Stimulated activated CD4-positive, alpha-beta T cell treated with anti-CD3 and anti-CD28 coated beads, Interleukin-15, amount 100 ng/mL, for 1 hour (primary cell): Measurements from ENCODE around the gene KCNMA1.
"Not testable (repeated sequence)": the region's sequence is repeated elsewhere in the genome, so short reads cannot be mapped to it uniquely, and the experiment has no call there.

Source experiments
- DNase-seq, 2 donors: peaks; one replicate each; pipeline ENCODE4 v3.0.0-alpha.2; 2020; ENCODE audit warnings: low read depth in 1 of 2, low spot score in 1 of 2

Gene KCNMA1

DNA sequence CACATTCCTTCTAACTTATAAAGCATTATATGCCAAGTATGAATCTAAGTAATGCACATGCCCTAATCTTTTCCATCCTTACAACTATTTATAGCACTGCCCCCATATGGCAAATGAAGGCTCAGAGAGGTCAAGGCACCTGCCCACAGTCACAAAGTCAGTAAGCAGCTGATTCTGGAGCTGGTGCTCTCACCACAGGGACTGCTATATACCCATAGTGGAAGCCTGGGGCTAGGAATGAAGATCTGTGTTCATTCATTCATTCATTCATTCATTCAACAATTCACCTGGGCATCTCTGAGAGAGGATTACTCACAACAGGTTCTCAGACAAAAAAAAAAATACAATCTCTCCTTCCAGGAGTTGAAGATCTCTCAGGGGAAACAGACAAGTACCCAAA, 213.4 kb downstream of the KCNMA1 start:
- DNase-seq = no peak

DNA sequence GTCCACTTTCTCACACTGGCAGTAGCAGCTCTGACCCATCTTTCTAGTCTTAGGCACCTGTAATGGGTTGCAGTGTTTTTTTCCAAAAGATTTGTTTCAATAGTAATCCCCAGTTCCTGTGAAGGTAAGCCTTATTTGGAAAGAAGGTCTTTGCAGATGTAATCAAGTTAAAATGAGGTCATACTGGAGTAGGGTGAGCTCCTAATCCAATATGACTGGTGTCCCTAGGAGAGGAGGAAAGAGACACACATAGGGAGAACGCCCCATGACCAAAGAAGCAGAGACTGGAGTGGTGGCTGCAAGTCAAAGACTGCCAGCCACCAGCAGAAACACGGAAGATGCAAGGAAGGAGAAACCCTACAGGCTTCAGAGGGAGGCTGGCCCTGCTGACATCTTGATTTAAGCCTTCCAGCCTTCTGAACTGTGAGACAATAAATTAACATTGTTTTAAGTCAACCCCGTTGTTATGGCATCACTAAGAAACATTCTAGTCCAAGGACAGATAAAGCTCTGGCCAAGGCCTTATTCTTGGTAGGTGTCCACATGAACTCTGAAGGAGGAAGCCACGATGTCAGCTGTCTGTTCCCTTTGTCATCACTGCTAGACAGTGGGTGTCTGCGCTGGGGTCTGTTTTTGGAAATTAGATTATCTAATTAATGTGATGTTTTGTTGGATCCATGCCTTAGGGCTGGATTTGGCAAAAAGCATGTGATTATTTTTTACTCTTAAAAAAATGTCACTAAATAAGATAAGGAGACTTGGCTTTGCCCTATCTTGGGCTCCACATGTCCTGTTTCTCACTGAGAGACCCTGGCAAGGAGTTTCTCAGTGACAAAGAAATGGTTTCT, 214.9 kb downstream of the KCNMA1 start:
- no peak for DNase-seq

DNA sequence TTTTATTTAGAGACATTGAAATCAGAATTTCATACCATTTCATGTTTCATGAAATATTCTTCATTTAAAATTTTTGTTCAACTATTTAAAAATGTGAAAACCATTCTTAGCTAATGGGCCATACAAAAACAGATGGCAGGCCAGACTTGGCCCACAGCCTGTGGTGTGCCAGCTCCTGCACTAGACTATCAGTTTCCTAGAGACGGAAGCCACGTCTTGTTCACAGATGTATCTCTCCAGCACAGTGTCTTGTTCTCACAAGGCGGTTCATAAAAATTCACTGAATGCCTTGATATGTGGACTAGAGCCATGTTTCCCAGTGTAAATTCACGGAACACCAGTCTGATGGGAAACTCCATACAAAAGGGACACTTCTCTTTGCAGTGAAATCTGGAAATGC, 216.0 kb downstream of the KCNMA1 start:
- no peak for DNase-seq

DNA sequence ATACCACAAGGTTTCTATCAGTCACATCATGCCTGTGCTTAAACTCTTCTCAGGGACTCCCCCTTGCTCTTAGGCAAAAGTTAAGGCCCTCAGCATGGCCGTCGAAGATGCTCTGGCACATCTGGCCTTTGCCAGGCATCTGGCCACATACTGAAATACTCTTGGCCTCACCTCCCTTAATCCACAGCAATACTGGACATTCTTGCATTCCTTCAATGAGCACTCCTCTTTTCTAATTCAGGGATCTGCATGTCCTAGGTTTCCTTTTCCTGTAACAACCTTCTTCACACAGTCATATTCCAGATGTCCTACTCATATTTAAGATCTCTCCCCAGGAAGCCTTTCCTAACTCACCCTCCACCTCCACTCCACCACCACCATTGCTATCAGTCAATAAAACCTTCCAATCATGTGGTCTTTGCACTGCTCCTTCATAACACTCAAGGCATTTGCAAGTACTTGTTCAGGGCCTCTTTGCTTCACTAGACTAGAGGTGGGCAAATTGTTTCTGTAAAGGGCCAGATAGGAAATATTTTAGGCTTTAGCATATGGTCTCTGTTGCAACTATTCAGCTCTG, 216.6 kb downstream of the KCNMA1 start:
- no peak for DNase-seq

DNA sequence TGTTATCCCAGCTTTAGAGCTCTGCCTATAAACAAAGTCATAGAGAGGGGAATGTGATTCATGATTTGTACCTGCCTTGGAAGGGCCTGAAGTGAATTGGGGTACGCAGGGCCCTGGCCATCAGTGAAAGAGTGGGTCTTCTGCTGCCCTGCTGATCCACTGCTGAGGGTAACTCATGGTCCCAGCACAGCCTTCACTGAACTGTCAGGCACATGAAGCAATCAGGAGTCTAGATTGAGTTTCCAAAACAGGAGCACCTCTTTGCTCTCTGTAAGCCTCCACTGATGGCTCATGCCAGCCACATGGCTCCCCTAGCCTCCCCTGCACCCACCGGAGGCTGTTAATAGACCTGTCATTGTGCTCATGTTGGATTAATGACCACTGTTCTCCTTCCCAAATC, 217.6 kb downstream of the KCNMA1 start:
- no peak for DNase-seq

DNA sequence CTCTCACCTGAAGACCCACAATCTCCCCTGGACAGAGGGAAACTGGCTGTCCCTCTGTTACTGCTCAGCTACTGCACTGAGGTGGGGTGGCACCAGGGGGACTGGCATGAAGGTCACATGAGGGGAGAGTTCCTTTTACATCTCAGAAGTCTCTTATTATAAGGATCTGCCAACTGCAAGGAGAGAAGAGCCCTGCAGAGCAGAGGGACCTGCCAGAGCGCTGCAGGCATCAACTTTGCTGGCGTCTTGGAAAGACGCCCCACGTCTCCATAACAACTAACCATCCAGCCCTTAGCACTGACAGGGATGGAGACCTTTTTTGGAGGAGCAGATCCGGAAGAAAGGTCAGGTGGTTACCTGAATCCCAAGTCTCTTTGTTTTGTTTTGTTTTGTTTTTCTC, 218.6 kb downstream of the KCNMA1 start:
- no peak for DNase-seq

DNA sequence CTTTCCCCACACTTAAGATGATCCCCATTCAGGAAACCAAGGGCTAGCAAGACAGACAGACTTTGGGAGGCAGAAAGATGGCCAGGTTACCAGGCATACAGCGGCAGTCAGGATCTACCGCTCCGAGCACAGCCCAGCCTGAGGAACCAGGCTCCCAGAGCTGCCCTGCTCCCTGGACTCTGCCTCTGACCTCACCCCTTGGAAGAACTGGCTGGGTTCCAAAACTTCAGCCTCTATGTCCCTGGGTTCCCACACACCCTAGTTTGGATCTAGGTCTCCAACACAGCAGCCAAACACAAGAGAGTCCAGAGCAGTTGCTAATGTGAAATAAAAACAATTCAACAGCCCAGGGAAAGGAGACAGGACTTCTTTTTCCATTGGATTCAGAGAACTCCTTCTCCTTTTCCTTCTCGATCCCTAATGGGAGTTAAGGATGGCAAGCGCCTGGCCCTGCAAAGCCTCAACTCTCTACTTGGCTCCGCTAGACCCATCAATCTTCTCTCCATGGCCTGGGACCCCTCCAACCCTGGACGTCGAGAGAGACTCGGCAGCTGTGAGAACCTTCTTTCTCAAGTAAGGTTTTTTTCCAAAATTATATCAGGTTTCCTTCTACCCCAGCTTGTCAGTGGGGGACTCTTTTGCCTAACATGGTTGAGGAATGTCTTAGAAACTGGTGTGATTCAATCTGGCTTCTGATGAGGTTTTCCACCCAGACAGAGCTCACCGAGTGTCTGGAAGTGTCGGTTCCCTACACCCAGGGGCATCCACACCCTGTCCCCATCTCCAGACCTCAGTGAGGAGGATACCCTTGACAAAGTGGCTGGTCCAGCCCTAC, 219.6 kb downstream of the KCNMA1 start:
- no peak for DNase-seq

DNA sequence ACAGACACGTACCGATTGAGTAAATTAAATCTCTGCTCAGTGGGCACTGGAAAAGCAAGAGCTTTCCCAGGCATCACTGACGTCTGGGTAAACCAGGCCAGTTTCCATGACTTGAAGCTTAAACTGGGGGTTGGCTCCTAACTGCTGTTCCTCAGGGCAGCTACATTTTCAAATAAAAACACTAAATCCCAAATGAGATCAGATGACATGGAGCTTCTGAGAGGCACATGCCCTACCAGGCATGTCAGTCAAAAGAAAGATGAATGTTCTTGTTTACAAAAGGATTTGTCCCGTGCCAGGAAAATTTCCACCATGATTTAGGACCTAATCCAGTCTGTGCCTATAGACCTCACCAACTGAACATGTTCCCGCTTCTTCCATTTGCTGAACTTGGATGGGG, 220.2 kb downstream of the KCNMA1 start:
- no peak for DNase-seq

DNA sequence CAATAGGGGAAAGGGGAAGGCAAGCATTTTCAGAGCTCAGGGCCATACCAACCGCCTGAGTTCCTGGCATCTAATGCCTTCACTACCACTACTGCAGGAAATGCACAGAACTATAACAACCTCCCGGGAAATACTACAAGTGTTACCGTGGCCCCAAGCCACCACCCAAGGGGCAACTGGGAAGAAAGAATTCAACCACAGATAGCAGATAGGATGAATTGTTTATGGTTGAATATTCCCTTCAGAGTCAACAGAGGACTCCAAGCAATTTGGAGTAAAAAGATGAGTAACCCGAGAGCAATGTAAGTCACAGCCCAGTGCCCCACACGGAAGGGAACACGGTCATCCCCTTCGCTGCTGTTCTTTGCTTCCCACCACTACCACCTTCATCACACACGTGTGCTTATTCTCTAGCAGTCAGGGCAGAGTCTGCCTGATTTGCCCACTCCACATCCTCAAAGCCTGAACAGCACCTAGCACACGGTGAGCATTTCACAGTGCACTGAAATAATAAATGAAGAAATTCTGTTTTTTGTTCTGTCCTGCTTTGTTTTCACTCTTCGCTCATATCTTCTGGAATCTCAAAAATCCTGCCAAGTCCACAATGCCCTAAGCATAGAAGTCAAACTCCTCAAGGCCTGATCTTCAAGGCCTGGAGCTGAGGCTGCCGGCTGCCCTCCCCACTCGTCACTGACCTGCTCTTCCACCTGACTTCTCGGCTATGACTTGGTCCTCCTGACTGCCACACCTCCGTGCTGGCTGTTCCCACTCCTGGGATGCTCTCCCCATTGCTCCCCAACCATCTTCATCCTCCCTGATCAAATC, 221.1 kb downstream of the KCNMA1 start:
- DNase-seq = no peak

DNA sequence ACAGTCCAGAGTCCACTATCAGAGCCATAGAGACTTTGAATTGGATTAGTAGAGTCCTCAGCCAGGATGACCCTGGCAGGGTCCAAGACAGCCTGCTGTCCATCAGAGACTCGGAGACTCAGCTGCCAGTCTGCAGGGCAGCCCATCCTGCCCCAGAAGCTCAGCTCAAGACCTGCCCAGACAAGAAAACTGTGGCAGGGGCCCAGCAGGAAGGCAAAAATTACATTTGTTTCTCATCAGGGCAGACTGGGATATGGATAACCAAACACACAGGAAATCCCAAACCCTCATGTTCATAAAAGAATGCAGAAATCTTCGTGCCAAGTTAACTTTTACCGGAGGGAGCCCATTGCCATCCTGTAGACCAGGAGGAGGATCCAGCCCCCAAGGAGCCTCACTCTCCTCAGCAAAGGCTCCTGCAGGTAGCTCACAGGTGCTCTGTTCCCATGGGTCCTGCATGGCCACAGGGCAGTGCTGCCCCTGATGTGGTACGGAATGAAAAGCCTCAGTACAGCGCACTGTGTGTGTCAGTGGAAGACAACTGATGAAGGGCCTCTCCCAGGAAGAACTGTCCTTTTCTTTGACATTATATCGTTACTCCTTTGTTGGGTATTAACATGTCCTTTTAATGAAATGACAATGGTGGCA, 222.2 kb downstream of the KCNMA1 start:
- no peak for DNase-seq

DNA sequence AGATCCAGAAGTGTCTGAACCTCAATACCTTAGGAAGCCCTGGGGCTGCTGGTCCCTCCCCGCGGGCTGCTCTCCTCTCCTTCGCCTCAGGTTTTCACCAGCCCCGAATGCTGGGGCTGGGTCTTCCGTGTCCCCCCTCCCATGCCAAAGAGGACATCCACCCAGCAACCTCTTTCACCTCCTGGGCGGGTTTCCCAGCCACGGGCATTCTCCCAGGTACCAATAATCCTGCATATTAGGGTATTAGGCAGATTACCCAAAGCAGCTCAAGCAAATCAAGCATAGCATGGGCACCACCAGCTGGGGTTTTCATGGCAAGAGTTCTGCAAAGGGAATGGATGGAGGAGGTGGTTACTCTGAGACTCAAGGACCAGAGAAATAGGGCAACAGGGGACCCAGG, 224.4 kb downstream of the KCNMA1 start:
- DNase-seq = no peak

DNA sequence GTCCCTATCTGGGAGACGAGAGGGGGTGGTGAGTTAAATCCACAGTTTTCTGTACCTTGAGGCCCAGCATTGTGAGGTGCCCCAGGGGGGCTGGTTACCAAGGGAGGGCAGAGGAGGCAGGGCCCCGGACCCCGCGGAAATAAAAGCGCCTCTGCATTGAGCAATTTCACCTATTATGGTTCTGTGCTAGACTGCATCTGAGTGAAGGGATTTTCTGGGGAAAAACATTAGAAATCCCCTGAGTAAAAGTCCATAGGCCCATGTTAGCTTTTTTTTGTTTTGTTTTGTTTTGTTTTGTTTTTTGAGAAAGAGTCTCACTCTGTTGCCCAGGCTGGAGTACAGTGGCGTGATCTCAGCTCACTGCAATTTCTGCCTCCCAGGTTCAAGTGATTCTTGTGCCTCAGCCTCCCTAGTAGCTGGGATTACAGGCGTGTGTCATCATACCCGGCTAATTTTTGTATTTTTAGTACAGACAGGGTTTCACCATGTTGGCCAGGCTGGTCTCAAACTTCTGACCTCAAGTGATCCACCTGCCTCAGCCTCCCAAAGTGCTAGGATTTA, 225.0 kb downstream of the KCNMA1 start:
- DNase-seq = not testable (repeated sequence)

DNA sequence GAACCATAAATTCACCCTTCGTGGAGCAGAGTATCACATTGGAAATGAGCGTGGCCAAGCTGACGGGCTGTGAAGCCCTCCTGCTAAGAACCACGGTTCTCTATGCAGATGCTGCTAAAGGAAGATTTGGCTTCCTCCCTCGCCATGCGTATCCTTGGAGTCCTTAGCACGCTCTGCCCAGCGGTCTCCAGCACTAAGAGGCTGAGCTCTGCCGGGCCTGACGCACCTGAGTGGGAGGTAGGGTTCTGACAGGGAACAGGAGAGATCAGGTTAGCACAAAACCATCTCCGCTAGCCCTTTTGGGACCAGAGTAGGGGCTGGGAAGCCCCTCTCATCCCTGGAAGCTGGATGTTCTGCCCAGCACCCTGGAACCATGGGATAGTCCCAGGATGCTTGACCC, 225.8 kb downstream of the KCNMA1 start:
- no peak for DNase-seq

DNA sequence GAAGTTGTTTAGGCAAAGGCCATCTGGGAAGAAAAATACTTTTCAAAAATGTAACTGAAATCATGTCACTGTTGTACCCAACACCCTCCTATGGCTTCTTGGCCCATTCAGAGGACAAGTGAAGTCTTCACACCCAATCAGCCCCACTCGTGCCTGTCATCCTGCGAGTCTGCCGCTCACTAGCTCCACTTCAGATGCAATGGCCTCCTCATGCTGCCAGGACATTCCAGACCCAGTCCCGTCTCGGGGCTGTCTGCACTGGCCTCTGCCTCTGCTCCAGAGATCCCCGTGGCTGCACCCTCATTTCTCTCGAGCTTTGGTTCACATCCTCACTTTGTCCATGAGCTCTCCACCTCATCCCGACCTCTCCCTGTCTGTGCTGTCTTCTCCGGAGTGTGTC, 227.1 kb downstream of the KCNMA1 start:
- DNase-seq = no peak

DNA sequence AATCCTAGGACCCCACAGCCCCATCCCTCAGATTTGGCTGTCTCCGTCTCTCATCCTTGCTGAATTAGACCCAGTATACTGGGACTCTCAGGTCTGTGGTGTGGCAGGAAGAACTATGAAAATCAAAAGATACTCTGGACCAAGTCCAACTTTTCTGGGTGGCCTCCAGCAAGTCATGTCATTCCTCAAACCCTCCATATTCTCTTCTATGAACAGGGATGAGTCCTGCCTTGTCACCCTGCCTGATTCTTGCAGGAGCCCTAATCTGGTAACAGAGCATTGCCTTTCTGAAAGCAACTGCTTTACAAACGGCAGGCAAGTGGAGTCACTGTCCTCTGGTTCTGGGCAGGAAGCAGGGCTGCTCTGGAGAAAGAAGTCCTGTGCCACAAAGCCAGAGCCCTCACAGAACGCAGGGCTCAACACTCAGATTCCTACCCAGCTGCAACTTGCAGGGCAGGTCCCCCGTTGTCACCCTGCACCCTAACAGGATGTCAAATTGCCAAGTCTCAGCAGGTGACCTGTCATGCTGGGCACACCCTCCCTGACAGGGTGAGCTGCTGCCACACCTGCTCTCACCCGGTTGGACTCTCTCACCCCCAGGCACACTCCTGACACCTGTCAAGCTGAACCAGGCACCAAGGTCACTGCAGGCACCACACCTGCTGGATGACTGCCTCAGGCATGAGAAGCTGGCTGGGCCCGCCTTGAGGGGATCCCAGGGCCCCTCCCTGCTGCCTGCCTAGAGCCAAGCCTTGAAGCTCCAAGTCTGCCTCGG, 227.7 kb downstream of the KCNMA1 start:
- no peak for DNase-seq

DNA sequence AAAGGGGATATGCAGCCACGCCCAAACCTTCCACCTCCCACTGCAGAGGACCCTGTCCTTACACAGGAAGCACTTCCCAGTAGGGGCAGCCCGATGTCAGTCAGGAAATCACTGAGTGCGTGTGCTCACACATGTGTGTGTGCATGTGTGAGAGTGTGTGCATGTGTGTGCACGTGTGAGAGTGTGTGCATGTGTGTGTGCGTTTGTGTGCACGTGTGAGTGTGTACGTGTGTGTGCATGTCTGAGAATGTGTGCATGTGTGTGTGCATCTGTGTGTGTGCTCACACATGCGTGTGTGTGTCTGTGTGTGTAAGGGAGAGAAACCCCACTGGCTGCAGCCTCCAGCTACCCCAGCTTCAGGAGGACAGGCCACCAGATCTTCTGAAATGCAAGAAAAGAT, 229.3 kb downstream of the KCNMA1 start:
- no peak for DNase-seq

DNA sequence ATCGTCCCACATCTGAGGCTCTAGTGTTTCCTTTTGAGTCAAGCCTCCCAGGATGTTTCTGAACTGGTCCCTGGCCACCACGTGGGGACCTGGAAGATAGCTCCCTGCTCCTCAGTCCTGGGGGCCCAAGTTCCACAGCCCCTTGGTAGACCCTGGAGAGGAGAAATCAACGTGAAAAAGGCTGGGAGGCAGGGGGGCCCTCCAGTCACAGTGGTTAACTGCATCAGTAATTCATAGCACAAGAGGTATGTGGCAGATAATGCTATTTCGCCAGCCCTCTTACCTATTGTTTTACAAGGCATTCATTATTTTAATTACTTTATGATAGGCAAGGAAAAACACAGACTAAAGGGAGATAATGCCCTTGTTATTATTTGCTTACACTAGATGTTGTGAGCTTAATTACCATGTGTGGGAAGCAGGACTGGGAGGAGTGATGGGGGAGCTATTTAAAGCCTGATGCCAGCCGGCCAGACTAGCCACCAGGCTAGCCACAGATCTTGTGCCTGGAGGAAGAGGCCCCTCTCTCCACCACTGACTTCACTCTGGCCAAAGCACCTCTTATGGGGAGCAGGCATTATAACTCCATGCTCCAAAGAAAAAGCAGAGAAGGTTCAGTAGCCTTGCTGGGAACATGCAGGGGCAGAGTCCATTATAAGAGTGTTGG, 230.7 kb downstream of the KCNMA1 start:
- DNase-seq = no peak

DNA sequence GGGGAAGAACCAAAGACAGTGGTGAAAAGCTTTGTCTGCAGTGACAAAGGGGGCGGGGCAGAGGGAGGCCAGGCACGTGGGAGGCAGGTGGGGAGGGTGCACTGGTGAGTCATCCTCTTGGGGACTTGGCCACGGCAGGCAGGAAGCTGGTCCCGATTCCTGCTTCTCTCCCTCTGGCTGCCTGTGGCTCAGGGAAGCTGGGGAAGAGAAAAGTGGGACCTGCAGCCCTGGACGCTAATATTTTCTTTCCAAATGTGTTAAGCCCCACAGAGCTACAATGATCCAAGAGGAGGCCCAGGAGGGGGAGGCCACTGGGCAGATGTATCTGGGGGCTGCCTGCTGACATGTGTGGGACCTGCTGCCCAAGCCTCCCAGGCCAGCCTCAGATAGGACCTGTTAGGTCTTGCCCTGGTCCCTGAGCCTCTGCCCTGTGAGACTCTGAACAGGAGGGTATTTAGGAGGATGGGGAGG, 231.8 kb downstream of the KCNMA1 start:
- no peak for DNase-seq

DNA sequence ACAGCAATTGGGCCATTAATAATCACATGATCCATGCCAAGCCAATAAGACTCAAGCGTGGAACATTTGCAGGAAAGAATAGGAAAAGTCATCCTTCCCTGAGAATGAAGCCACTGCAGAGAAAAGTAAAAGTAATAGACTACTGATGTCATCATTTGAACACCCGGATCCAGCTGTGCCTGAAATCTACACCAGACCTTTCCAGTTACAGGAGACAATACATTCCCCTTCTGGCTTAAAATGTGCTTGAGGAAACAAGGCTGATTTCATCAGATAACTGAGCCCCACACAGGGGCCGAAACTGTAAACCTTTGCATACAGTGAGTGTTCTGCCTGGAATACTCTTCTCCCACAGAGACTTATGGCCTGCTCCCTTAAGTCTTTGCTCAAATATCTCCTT, 232.8 kb downstream of the KCNMA1 start:
- DNase-seq = no peak
